ENCODE results near the gene TEX47.

TEX47 gene

GRCh38 chr7:88775838-88776237 is 19.7 kb downstream of the TEX47 start:
- in situ Hi-C loops (cut with HindIII; ENCODE audit: low sequenced_read_pairs): no loop called here
- TF ChIP-seq, protein P1, sequence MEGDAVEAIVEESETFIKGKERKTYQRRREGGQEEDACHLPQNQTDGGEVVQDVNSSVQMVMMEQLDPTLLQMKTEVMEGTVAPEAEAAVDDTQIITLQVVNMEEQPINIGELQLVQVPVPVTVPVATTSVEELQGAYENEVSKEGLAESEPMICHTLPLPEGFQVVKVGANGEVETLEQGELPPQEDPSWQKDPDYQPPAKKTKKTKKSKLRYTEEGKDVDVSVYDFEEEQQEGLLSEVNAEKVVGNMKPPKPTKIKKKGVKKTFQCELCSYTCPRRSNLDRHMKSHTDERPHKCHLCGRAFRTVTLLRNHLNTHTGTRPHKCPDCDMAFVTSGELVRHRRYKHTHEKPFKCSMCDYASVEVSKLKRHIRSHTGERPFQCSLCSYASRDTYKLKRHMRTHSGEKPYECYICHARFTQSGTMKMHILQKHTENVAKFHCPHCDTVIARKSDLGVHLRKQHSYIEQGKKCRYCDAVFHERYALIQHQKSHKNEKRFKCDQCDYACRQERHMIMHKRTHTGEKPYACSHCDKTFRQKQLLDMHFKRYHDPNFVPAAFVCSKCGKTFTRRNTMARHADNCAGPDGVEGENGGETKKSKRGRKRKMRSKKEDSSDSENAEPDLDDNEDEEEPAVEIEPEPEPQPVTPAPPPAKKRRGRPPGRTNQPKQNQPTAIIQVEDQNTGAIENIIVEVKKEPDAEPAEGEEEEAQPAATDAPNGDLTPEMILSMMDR (IDR thresholded peaks at IDR 0.05; ENCODE audit: low read depth, low read length, missing control alignments): no peak
- no peak overlapping the region for H3K4me3 ChIP-seq (ENCODE audit: low read depth, low read length)
- no peak for DNase-seq (ENCODE audit: low read depth)

GRCh38 chr7:88772776-88773175 is 22.8 kb downstream of the TEX47 start:
- TF ChIP-seq, protein P1 (IDR thresholded peaks at IDR 0.05; ENCODE audit: low read depth, low read length, missing control alignments): no peak
- no peak overlapping the region for H3K4me3 ChIP-seq (ENCODE audit: low read depth, low read length)
- no peak for DNase-seq (ENCODE audit: low read depth)
- in situ Hi-C loops (cut with HindIII; ENCODE audit: low sequenced_read_pairs): no loop called here

DNA sequence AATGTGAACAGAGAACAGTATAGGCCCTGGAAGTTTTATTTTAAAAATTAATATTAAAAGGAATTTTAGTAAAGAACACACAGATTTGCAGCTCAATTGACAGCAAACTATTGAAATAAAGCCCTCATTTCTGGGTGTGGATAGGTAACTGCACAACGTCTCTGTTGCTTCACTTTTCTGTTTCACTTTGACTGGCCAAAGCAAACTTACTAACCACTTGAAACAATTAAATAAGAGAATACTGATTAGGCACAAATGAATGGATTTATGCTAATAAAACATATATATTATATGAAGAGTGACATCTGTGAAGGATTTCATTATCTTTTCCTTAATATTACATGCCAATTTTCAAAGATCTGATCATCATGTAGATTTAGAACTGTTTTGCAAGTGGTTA is 24.1 kb downstream of the TEX47 start:
- DNase-seq (ENCODE audit: low read depth): no peak
- H3K4me3 ChIP-seq (ENCODE audit: low read depth, low read length): no peak overlapping the region
- in situ Hi-C loops (cut with HindIII; ENCODE audit: low sequenced_read_pairs): no loop called here
- TF ChIP-seq, protein P1 (IDR thresholded peaks at IDR 0.05; ENCODE audit: low read depth, low read length, missing control alignments): no peak

DNA sequence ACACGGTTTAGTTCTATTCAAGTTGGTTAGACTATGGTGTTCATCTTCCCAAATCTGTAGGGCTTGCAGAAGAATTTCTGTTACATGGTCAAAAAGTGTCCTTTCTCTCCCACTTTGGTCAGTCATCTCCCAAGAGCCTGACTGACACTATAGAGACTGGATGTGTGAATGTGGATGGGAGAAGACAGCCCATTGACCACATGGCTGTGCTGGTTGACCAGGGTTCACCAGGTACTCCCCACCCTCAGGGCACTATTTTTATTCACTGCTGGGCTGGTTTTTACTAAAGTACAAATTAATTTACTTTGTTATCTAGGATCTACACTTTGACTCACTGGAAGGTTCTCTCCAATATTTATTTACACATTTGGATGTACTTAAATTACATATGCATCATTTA is 33.8 kb downstream of the TEX47 start:
- TF ChIP-seq, protein P1 (IDR thresholded peaks at IDR 0.05; ENCODE audit: low read depth, low read length, missing control alignments): no peak
- in situ Hi-C loops (cut with HindIII; ENCODE audit: low sequenced_read_pairs): no loop called here
- DNase-seq (ENCODE audit: low read depth): no peak

DNA sequence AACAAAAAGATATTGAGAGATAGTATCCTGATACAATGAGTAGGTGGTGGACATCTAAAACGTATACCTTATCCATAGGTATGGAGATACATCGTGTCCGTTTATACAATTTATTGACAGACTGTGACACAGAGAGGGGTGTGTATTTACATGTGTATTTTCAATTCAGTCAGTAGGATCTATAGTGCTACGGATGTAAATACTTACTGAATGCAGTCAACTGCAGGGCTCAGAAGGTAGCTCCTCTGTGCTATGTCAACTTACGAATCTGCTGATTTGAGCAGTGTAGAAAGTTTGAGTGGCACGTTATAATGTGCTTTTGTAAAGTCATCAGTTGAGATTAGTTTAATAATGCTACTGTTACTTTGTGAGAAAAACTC is 35.4 kb downstream of the TEX47 start:
- no peak overlapping the region for H3K4me3 ChIP-seq (ENCODE audit: low read depth, low read length)
- TF ChIP-seq, protein P1 (IDR thresholded peaks at IDR 0.05; ENCODE audit: low read depth, low read length, missing control alignments): no peak
- DNase-seq (ENCODE audit: low read depth): no peak
- in situ Hi-C loops (cut with HindIII; ENCODE audit: low sequenced_read_pairs): no loop called here

More for the DNA sequence above, 33.8 kb downstream of the TEX47 start:
- no peak overlapping the region for H3K4me3 ChIP-seq (ENCODE audit: low read depth, low read length)

DNA sequence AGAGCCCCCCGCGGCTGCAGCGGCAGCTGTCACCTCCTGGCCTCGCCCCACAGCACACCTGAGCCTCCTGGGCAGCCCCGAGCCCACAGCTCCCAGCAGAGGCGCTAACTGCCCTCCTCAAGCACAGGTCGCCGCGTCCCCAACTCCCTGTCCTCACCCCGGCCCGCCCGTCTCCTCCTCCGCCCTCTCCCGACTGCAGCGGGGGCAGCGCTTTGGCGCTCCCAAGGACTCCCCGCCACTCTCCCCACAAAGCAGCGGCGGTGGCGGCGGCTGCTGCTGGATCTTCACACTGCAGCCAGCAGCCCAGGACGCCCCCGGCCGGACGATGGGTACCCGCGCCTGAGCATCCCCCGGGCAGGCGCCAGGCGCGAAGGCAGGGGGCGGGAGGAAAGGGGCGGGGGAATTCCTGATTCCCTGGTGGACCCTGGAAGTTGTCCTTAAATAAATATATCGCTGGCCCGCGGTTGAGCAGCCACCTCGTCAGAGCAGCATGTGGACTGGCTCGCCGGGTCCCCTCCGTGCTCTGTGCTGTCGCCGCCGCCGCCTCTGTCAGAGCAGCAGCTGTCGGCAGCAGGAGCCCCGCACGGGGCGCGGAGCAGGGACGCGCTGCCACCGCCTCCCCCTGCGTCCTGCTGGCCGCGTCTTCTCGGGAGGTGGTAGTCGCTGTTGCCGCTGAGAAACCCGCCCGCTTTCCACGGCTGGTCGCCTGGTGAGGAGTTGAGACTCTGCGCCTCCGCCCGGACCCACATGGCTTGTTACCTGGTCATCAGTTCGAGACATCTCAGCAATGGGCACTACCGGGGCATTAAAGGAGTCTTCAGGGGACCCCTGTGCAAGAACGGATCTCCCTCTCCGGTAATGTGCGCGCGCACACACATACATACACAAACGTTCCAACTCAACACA is 36.1 kb downstream of the TEX47 start, which contains the start of gene ZNF804B:
Gene ZNF804B (plus strand): TSS at position 471 of the 906 bp plus-strand sequence. CDS start 277 bp downstream, at position 748.
- H3K4me3 ChIP-seq (ENCODE audit: low read depth, low read length): peak within 1 kb of the TSS; percentile 41
- TF ChIP-seq, protein P1 (IDR thresholded peaks at IDR 0.05; ENCODE audit: low read depth, low read length, missing control alignments): no peak
- no peak for DNase-seq (ENCODE audit: low read depth)
- in situ Hi-C loops (cut with HindIII; ENCODE audit: low sequenced_read_pairs): no loop called here
